Measurements from ENCODE around the gene CEBPA. TPM values are rescaled to one million over a fixed set of nuclear protein-coding genes. Genes with fewer than 3 reads are reported as not detected.
A peak's percentile ranks its signal among the peaks of the same experiment; 100 is the strongest.

CEBPA gene
- total and polyA plus RNA-seq, 2 donors (not counting 1 experiment from before 2014, with no cell fraction given): 0.17 TPM; not detected in 1

DNA sequence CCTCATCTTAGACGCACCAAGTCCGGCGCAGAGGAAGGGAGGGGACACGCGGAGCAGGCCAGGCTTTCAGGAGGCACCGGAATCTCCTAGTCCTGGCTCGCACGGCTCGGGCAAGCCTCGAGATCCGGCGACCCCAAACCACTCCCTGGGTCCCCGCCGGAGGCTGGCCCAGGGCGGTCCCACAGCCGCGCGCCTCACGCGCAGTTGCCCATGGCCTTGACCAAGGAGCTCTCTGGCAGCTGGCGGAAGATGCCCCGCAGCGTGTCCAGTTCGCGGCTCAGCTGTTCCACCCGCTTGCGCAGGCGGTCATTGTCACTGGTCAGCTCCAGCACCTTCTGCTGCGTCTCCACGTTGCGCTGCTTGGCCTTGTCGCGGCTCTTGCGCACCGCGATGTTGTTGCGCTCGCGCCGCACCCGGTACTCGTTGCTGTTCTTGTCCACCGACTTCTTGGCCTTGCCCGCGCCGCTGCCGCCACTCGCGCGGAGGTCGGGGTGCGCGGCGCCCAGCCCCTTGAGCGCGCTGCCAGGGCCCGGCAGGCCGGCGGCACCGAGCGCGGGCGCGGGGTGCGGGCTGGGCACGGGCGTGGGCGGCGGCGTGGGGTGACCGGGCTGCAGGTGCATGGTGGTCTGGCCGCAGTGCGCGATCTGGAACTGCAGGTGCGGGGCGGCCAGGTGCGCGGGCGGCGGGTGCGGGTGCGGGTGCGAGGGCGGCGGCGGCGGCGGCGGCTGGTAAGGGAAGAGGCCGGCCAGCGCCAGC, 1.0 kb downstream of the CEBPA start:
- DNase-seq (ENCODE audit: low read depth in 2 of 2): no peak
- Histone ChIP-seq H3K27ac (ENCODE audit: insufficient read depth, low read length) (no peak overlapping the region), H2AFZ (ENCODE audit: low read length) (no peak overlapping the region), H3K4me2 (ENCODE audit: extremely low read depth, insufficient read depth, low read length) (no peak overlapping the region), H3K4me3 (replicated peaks in 1 of 4; ENCODE audit: control extremely low read depth in 1 of 4, insufficient read depth in 1 of 4, low read depth in 3 of 4, low read length in 4 of 4) (no peak overlapping the region), H3K36me3 (ENCODE audit: control insufficient read depth, insufficient read depth, low read length) (no peaks in the 10 kb centered on the region), H3K9me3 (ENCODE audit: control insufficient read depth, insufficient read depth, low read depth, low read length) (no peaks in the 10 kb centered on the region), H3K27me3 (ENCODE audit: control insufficient read depth, insufficient read depth, low read length) (peaks cover 42% of the 10 kb centered on the region), H3K9ac (ENCODE audit: insufficient read depth, low read length) (no peak overlapping the region), H4K20me1 (ENCODE audit: control insufficient read depth, extremely low read depth, insufficient read depth, low read length) (no peaks in the 10 kb centered on the region), H3K79me2 (ENCODE audit: control insufficient read depth, insufficient read depth, low read length) (no peaks in the 10 kb centered on the region), H3K4me1 (ENCODE audit: control insufficient read depth, extremely low read depth, insufficient read depth, low read length) (no peaks in the 10 kb centered on the region)
- TF ChIP-seq, protein P1, sequence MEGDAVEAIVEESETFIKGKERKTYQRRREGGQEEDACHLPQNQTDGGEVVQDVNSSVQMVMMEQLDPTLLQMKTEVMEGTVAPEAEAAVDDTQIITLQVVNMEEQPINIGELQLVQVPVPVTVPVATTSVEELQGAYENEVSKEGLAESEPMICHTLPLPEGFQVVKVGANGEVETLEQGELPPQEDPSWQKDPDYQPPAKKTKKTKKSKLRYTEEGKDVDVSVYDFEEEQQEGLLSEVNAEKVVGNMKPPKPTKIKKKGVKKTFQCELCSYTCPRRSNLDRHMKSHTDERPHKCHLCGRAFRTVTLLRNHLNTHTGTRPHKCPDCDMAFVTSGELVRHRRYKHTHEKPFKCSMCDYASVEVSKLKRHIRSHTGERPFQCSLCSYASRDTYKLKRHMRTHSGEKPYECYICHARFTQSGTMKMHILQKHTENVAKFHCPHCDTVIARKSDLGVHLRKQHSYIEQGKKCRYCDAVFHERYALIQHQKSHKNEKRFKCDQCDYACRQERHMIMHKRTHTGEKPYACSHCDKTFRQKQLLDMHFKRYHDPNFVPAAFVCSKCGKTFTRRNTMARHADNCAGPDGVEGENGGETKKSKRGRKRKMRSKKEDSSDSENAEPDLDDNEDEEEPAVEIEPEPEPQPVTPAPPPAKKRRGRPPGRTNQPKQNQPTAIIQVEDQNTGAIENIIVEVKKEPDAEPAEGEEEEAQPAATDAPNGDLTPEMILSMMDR (conservative IDR thresholded peaks at IDR 0.05 in 1 of 2, IDR thresholded peaks at IDR 0.05 in 1 of 2; ENCODE audit: low read depth in 1 of 2, low read length in 2 of 2): no peak
- peak; percentile 99 for TF ChIP-seq EZH2 (IDR thresholded peaks at IDR 0.05; ENCODE audit: low read length, missing control alignments)

DNA sequence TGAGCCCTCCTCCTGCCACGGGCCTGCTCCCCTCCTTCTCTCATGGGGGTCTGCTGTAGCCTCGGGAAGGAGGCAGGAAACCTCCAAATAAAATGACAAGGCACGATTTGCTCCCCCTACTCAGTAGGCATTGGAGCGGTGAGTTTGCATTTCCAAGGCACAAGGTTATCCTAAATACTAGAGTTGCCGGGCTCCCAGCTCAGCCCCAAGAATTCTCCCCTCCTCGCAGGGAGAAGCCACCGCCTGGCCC, 1.5 kb downstream of the CEBPA start:
- no peak for TF ChIP-seq EZH2 (IDR thresholded peaks at IDR 0.05; ENCODE audit: low read length, missing control alignments)
- TF ChIP-seq, protein P1 (conservative IDR thresholded peaks at IDR 0.05 in 1 of 2, IDR thresholded peaks at IDR 0.05 in 1 of 2; ENCODE audit: low read depth in 1 of 2, low read length in 2 of 2): no peak
- Histone ChIP-seq H3K27me3 (ENCODE audit: control insufficient read depth, insufficient read depth, low read length) (peaks cover 42% of the 10 kb centered on the region), H3K36me3 (ENCODE audit: control insufficient read depth, insufficient read depth, low read length) (no peaks in the 10 kb centered on the region), H3K79me2 (ENCODE audit: control insufficient read depth, insufficient read depth, low read length) (no peaks in the 10 kb centered on the region), H3K9ac (ENCODE audit: insufficient read depth, low read length) (no peak overlapping the region), H2AFZ (ENCODE audit: low read length) (no peak overlapping the region), H4K20me1 (ENCODE audit: control insufficient read depth, extremely low read depth, insufficient read depth, low read length) (no peaks in the 10 kb centered on the region), H3K4me3 (replicated peaks in 1 of 4; ENCODE audit: control extremely low read depth in 1 of 4, insufficient read depth in 1 of 4, low read depth in 3 of 4, low read length in 4 of 4) (no peak overlapping the region), H3K27ac (ENCODE audit: insufficient read depth, low read length) (no peak overlapping the region), H3K9me3 (ENCODE audit: control insufficient read depth, insufficient read depth, low read depth, low read length) (no peaks in the 10 kb centered on the region), H3K4me1 (ENCODE audit: control insufficient read depth, extremely low read depth, insufficient read depth, low read length) (no peaks in the 10 kb centered on the region), H3K4me2 (ENCODE audit: extremely low read depth, insufficient read depth, low read length) (no peak overlapping the region)
- no peak for DNase-seq (ENCODE audit: low read depth in 2 of 2)

DNA sequence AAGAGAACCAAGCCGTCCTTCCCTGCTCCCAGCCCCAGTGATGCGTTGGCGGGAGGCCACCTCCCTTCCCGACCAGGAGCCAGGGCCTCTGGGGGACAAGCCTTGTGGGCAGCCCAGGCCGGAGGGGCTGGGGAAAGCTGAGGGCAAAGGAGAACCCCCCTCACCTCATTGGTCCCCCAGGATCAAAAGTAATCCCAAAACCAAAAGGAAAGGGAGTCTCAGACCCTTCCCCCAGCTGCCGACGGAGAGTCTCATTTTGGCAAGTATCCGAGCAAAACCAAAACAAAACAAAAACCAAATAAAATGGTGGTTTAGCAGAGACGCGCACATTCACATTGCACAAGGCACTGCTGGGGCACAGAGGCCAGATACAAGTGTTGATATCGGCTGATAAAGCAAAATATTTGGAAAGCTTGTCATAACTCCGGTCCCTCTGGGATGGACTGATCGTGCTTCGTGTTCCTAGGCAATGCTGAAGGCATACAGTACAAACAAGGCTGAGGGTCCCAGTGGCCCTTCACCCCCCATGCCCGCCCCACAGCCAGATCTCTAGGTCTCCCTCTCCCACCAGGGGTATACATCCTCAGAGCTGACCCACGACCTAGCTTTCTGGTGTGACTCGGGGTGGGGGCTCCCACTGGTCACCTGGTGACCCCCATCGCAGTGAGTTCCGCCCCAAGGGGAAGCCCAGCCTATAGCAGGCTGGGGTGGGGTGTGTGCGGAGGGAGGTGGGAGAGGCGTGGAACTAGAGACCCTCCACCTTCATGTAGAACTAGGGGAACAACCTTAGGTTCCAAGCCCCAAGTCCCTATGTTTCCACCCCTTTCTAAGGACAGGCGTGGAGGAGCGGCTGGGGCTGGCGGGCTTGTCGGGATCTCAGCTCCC, 2.1 kb downstream of the CEBPA start:
- Histone ChIP-seq H3K27me3 (ENCODE audit: control insufficient read depth, insufficient read depth, low read length) (peaks cover 42% of the 10 kb centered on the region), H3K9ac (ENCODE audit: insufficient read depth, low read length) (no peak overlapping the region), H3K79me2 (ENCODE audit: control insufficient read depth, insufficient read depth, low read length) (no peaks in the 10 kb centered on the region), H3K4me2 (ENCODE audit: extremely low read depth, insufficient read depth, low read length) (no peak overlapping the region), H2AFZ (ENCODE audit: low read length) (no peak overlapping the region), H3K4me1 (ENCODE audit: control insufficient read depth, extremely low read depth, insufficient read depth, low read length) (no peaks in the 10 kb centered on the region), H4K20me1 (ENCODE audit: control insufficient read depth, extremely low read depth, insufficient read depth, low read length) (no peaks in the 10 kb centered on the region), H3K4me3 (replicated peaks in 1 of 4; ENCODE audit: control extremely low read depth in 1 of 4, insufficient read depth in 1 of 4, low read depth in 3 of 4, low read length in 4 of 4) (no peak overlapping the region), H3K36me3 (ENCODE audit: control insufficient read depth, insufficient read depth, low read length) (no peaks in the 10 kb centered on the region), H3K9me3 (ENCODE audit: control insufficient read depth, insufficient read depth, low read depth, low read length) (no peaks in the 10 kb centered on the region), H3K27ac (ENCODE audit: insufficient read depth, low read length) (no peak overlapping the region)
- DNase-seq (ENCODE audit: low read depth in 2 of 2): no peak
- peak; percentile 45 for TF ChIP-seq EZH2 (IDR thresholded peaks at IDR 0.05; ENCODE audit: low read length, missing control alignments)
- TF ChIP-seq, protein P1 (conservative IDR thresholded peaks at IDR 0.05 in 1 of 2, IDR thresholded peaks at IDR 0.05 in 1 of 2; ENCODE audit: low read depth in 1 of 2, low read length in 2 of 2): no peak

All from fibroblast of lung (primary cell).